ENCODE data around the gene DISP3. TPM values are rescaled to one million over a fixed set of nuclear protein-coding genes. Genes with fewer than 3 reads are reported as not detected.

Gene DISP3
- total and polyA plus RNA-seq, 9 of the 15 experiments (the other 6 are each of a cell fraction or from before 2014, with no cell fraction given), result 0.03 to 0.19 (median 0.15) TPM; not detected in 5

GRCh38 chr1:11585389-11585788, 106.4 kb downstream of the DISP3 start (continued):
- TF ChIP-seq RERE (CRISPR knock-in tag; IDR thresholded peaks at IDR 0.05; ENCODE audit: borderline replicate concordance) (no peak), ELF4 (CRISPR knock-in tag; IDR thresholded peaks at IDR 0.05) (no peak), KLF6 (CRISPR knock-in tag; IDR thresholded peaks at IDR 0.05; ENCODE audit: borderline replicate concordance) (no peak), BRD9 (IDR thresholded peaks at IDR 0.05; ENCODE audit: low read depth, partially characterized antibody) (no peak), UBTF (IDR thresholded peaks at IDR 0.05; ENCODE audit: borderline replicate concordance in 1 of 2, low read depth in 2 of 2, low read length in 2 of 2) (no peak), SNAPC5 (CRISPR knock-in tag; IDR thresholded peaks at IDR 0.05) (no peak), SNRNP70 (optimal IDR thresholded peaks at IDR 0.05; ENCODE audit: low read depth, low read length) (no peak), ZNF655 (CRISPR knock-in tag; IDR thresholded peaks at IDR 0.05) (no peak)

Other genes starting within 250 kb of the DISP3 start
- gene MTOR, start 216.6 kb upstream of the DISP3 start, total RNA-seq (2014; rRNA removed), result 49.0 and 53.6 TPM in 2 replicates
- 53.3 and 59.5 TPM in 2 replicates for gene MTOR, start 216.6 kb upstream of the DISP3 start, total RNA-seq (2014; rRNA removed; fragmentation: Illumina TruSeq; extraction: Trizol)
- 55.6 and 57.7 TPM in 2 replicates for gene MTOR, start 216.6 kb upstream of the DISP3 start, total RNA-seq (2015; rRNA removed; fragmentation: Illumina TruSeq; extraction: Trizol)
- 67.1 and 71.4 TPM in 2 replicates for gene MTOR, start 216.6 kb upstream of the DISP3 start, total RNA-seq (2021)
- 51.9 and 54.7 TPM in 2 replicates for gene MTOR, start 216.6 kb upstream of the DISP3 start, polyA plus RNA-seq (2011; rRNA removed)
- 58.6 and 65.0 TPM in 2 replicates for gene MTOR, start 216.6 kb upstream of the DISP3 start, polyA plus RNA-seq (2014; fragmentation: Illumina TruSeq; extraction: Trizol)
- 10 to 100 TPM; 11.4 to 16.3 TPM for gene MTOR, start 216.6 kb upstream of the DISP3 start, polyA plus RNA-seq (2014; fragmentation: Nextera tagmentation; extraction: Ambion mirVana)
- gene MTOR, start 216.6 kb upstream of the DISP3 start, polyA plus RNA-seq (2014; rRNA removed), result 52.2 and 52.9 TPM in 2 replicates
- gene UBIAD1, start 206.0 kb upstream of the DISP3 start, total RNA-seq (2014; rRNA removed), result 12.6 and 16.1 TPM in 2 replicates
- 16.9 and 17.5 TPM in 2 replicates for gene UBIAD1, start 206.0 kb upstream of the DISP3 start, total RNA-seq (2014; rRNA removed; fragmentation: Illumina TruSeq; extraction: Trizol)
- 21.1 and 22.3 TPM in 2 replicates for gene UBIAD1, start 206.0 kb upstream of the DISP3 start, total RNA-seq (2015; rRNA removed; fragmentation: Illumina TruSeq; extraction: Trizol)
- gene UBIAD1, start 206.0 kb upstream of the DISP3 start, total RNA-seq (2021), result 30.5 and 34.3 TPM in 2 replicates
- 22.7 and 23.8 TPM in 2 replicates for gene UBIAD1, start 206.0 kb upstream of the DISP3 start, polyA plus RNA-seq (2011; rRNA removed)
- gene UBIAD1, start 206.0 kb upstream of the DISP3 start, polyA plus RNA-seq (2014; fragmentation: Illumina TruSeq; extraction: Trizol), result 31.3 and 34.6 TPM in 2 replicates
- gene UBIAD1, start 206.0 kb upstream of the DISP3 start, polyA plus RNA-seq (2014; fragmentation: Nextera tagmentation; extraction: Ambion mirVana), result 1 to 10 TPM; 6.2 to 7.2 TPM
- gene UBIAD1, start 206.0 kb upstream of the DISP3 start, polyA plus RNA-seq (2014; rRNA removed), result 23.8 and 25.0 TPM in 2 replicates
- gene FBXO2, start 175.3 kb downstream of the DISP3 start, total RNA-seq (2014; rRNA removed), result 1.1 and 1.9 TPM in 2 replicates
- gene FBXO2, start 175.3 kb downstream of the DISP3 start, total RNA-seq (2014; rRNA removed; fragmentation: Illumina TruSeq; extraction: Trizol), result 0.16 and 0.25 TPM in 2 replicates
- gene FBXO2, start 175.3 kb downstream of the DISP3 start, total RNA-seq (2015; rRNA removed; fragmentation: Illumina TruSeq; extraction: Trizol), result 0.22 and 0.41 TPM in 2 replicates
- gene FBXO2, start 175.3 kb downstream of the DISP3 start, total RNA-seq (2021), result 1.4 and 1.7 TPM in 2 replicates
- gene FBXO2, start 175.3 kb downstream of the DISP3 start, polyA plus RNA-seq (2011; rRNA removed), result 1.1 and 2.8 TPM in 2 replicates
- 0.27 and 0.46 TPM in 2 replicates for gene FBXO2, start 175.3 kb downstream of the DISP3 start, polyA plus RNA-seq (2014; fragmentation: Illumina TruSeq; extraction: Trizol)
- under 1 TPM; 0.04 to 0.27 TPM for gene FBXO2, start 175.3 kb downstream of the DISP3 start, polyA plus RNA-seq (2014; fragmentation: Nextera tagmentation; extraction: Ambion mirVana)
- gene FBXO2, start 175.3 kb downstream of the DISP3 start, polyA plus RNA-seq (2014; rRNA removed), result 1.6 and 2.2 TPM in 2 replicates
- 11.6 and 14.7 TPM in 2 replicates for gene FBXO44, start 175.7 kb downstream of the DISP3 start, total RNA-seq (2014; rRNA removed)
- 2.6 and 3.9 TPM in 2 replicates for gene FBXO44, start 175.7 kb downstream of the DISP3 start, total RNA-seq (2014; rRNA removed; fragmentation: Illumina TruSeq; extraction: Trizol)
- gene FBXO44, start 175.7 kb downstream of the DISP3 start, total RNA-seq (2015; rRNA removed; fragmentation: Illumina TruSeq; extraction: Trizol), result 6.1 and 6.7 TPM in 2 replicates
- gene FBXO44, start 175.7 kb downstream of the DISP3 start, total RNA-seq (2021), result 15.7 and 16.4 TPM in 2 replicates
- gene FBXO44, start 175.7 kb downstream of the DISP3 start, polyA plus RNA-seq (2011; rRNA removed), result 8.3 and 18.1 TPM in 2 replicates
- 5.9 and 9.8 TPM in 2 replicates for gene FBXO44, start 175.7 kb downstream of the DISP3 start, polyA plus RNA-seq (2014; fragmentation: Illumina TruSeq; extraction: Trizol)
- gene FBXO44, start 175.7 kb downstream of the DISP3 start, polyA plus RNA-seq (2014; fragmentation: Nextera tagmentation; extraction: Ambion mirVana), result 1 to 10 TPM in 1 of 2 experiments, under 1 TPM in 1; 0.69 to 1.3 TPM
- gene FBXO44, start 175.7 kb downstream of the DISP3 start, polyA plus RNA-seq (2014; rRNA removed), result 20.9 and 23.7 TPM in 2 replicates
- gene FBXO6, start 185.0 kb downstream of the DISP3 start, total RNA-seq (2014; rRNA removed), result 44.1 and 44.9 TPM in 2 replicates
- 9.6 and 15.2 TPM in 2 replicates for gene FBXO6, start 185.0 kb downstream of the DISP3 start, total RNA-seq (2014; rRNA removed; fragmentation: Illumina TruSeq; extraction: Trizol)
- 23.8 and 24.5 TPM in 2 replicates for gene FBXO6, start 185.0 kb downstream of the DISP3 start, total RNA-seq (2015; rRNA removed; fragmentation: Illumina TruSeq; extraction: Trizol)
- gene FBXO6, start 185.0 kb downstream of the DISP3 start, total RNA-seq (2021), result 23.2 and 24.9 TPM in 2 replicates
- gene FBXO6, start 185.0 kb downstream of the DISP3 start, polyA plus RNA-seq (2011; rRNA removed), result 35.2 and 64.0 TPM in 2 replicates
- 34.1 and 34.7 TPM in 2 replicates for gene FBXO6, start 185.0 kb downstream of the DISP3 start, polyA plus RNA-seq (2014; fragmentation: Illumina TruSeq; extraction: Trizol)
- gene FBXO6, start 185.0 kb downstream of the DISP3 start, polyA plus RNA-seq (2014; fragmentation: Nextera tagmentation; extraction: Ambion mirVana), result 10 to 100 TPM; 10.6 to 16.4 TPM
- 45.8 and 49.6 TPM in 2 replicates for gene FBXO6, start 185.0 kb downstream of the DISP3 start, polyA plus RNA-seq (2014; rRNA removed)
- gene MAD2L2, start 202.0 kb downstream of the DISP3 start, total RNA-seq (2014; rRNA removed), result 286 and 326 TPM in 2 replicates
- gene MAD2L2, start 202.0 kb downstream of the DISP3 start, total RNA-seq (2014; rRNA removed; fragmentation: Illumina TruSeq; extraction: Trizol), result 69.7 and 100 TPM in 2 replicates
- 143 TPM in 2 replicates for gene MAD2L2, start 202.0 kb downstream of the DISP3 start, total RNA-seq (2015; rRNA removed; fragmentation: Illumina TruSeq; extraction: Trizol)
- gene MAD2L2, start 202.0 kb downstream of the DISP3 start, total RNA-seq (2021), result 211 and 212 TPM in 2 replicates
- 138 and 190 TPM in 2 replicates for gene MAD2L2, start 202.0 kb downstream of the DISP3 start, polyA plus RNA-seq (2011; rRNA removed)
- gene MAD2L2, start 202.0 kb downstream of the DISP3 start, polyA plus RNA-seq (2014; fragmentation: Illumina TruSeq; extraction: Trizol), result 185 and 189 TPM in 2 replicates
- 10 to 100 TPM; 12.4 to 25.9 TPM for gene MAD2L2, start 202.0 kb downstream of the DISP3 start, polyA plus RNA-seq (2014; fragmentation: Nextera tagmentation; extraction: Ambion mirVana)
- 270 and 279 TPM in 2 replicates for gene MAD2L2, start 202.0 kb downstream of the DISP3 start, polyA plus RNA-seq (2014; rRNA removed)
- gene DRAXIN, start 212.6 kb downstream of the DISP3 start, total RNA-seq (2014; rRNA removed), result not detected in 2 replicates
- 0.04 TPM in 1 of 2 replicates, not detected in the other for gene DRAXIN, start 212.6 kb downstream of the DISP3 start, total RNA-seq (2014; rRNA removed; fragmentation: Illumina TruSeq; extraction: Trizol)
- gene DRAXIN, start 212.6 kb downstream of the DISP3 start, total RNA-seq (2015; rRNA removed; fragmentation: Illumina TruSeq; extraction: Trizol), result under 0.01 TPM in 1 of 2 replicates, not detected in the other
- not detected in 2 replicates for gene DRAXIN, start 212.6 kb downstream of the DISP3 start, total RNA-seq (2021)
- 0.01 TPM in 1 of 2 replicates, not detected in the other for gene DRAXIN, start 212.6 kb downstream of the DISP3 start, polyA plus RNA-seq (2011; rRNA removed)
- gene DRAXIN, start 212.6 kb downstream of the DISP3 start, polyA plus RNA-seq (2014; fragmentation: Illumina TruSeq; extraction: Trizol), result not detected in 2 replicates
- under 1 TPM in 1 of 2 experiments, not detected in 1; 0.01 TPM for gene DRAXIN, start 212.6 kb downstream of the DISP3 start, polyA plus RNA-seq (2014; fragmentation: Nextera tagmentation; extraction: Ambion mirVana)
- gene DRAXIN, start 212.6 kb downstream of the DISP3 start, polyA plus RNA-seq (2014; rRNA removed), result 0.01 TPM in 1 of 2 replicates, not detected in the other